Erythroblast (primary cell): ENCODE data around the gene ADGRG3.

ENCODE experiments used
- DNase-seq, 2 experiments: peaks; one replicate each; lab custom pipeline; 2025; lab: John Stamatoyannopoulos, UW
- GATA1 ChIP-seq: IDR thresholded peaks from 2 replicates; pipeline ENCODE4 v1.6.1; 2011; ENCODE audit warnings: low read depth, mild to moderate bottlenecking, control low read depth, low read length, moderate library complexity
- POLR2A ChIP-seq: IDR thresholded peaks from 2 replicates; pipeline ENCODE4 v1.6.1; 2011; ENCODE audit warnings: mild to moderate bottlenecking, low read length

The ADGRG3 gene

GRCh38 chr16:57646388-57647039, 21.6 kb upstream of the ADGRG3 start:
- DNase-seq = no peak
- TF ChIP-seq POLR2A (no peak), GATA1 (no peak)

GRCh38 chr16:57647136-57647875, 20.8 kb upstream of the ADGRG3 start:
- DNase-seq = no peak
- no peak for TF ChIP-seq POLR2A
- TF ChIP-seq GATA1 = no peak

- TF ChIP-seq POLR2A = no peak
- TF ChIP-seq GATA1 = no peak
Observed at GRCh38 chr16:57648125-57648524, 20.0 kb upstream of the ADGRG3 start.

GRCh38 chr16:57648581-57649442, 19.3 kb upstream of the ADGRG3 start:
- peak; percentile 81 to 89 for DNase-seq
- TF ChIP-seq GATA1 (no peak), POLR2A (no peak)

More at GRCh38 chr16:57648125-57648524, 20.0 kb upstream of the ADGRG3 start:
- DNase-seq = no peak

GRCh38 chr16:57649443-57649751, 18.7 kb upstream of the ADGRG3 start:
- no peak for TF ChIP-seq GATA1
- TF ChIP-seq POLR2A = no peak

GRCh38 chr16:57649846-57650245, 18.3 kb upstream of the ADGRG3 start:
- TF ChIP-seq GATA1 (no peak), POLR2A (no peak)
- no peak for DNase-seq

More at GRCh38 chr16:57649443-57649751, 18.7 kb upstream of the ADGRG3 start:
- no peak for DNase-seq

- DNase-seq = no peak
- no peak for TF ChIP-seq GATA1
- no peak for TF ChIP-seq POLR2A
Observed at GRCh38 chr16:57651344-57652333, 16.5 kb upstream of the ADGRG3 start.

GRCh38 chr16:57652695-57653471, 15.2 kb upstream of the ADGRG3 start:
- no peak for DNase-seq
- TF ChIP-seq GATA1 = no peak
- no peak for TF ChIP-seq POLR2A

- TF ChIP-seq POLR2A (no peak), GATA1 (no peak)
- no peak for DNase-seq
Observed at GRCh38 chr16:57653936-57654335, 14.2 kb upstream of the ADGRG3 start.

- no peak for DNase-seq
- no peak for TF ChIP-seq POLR2A
- TF ChIP-seq GATA1 = no peak
Observed at GRCh38 chr16:57656342-57656955, 11.7 kb upstream of the ADGRG3 start.

- DNase-seq = no peak
- TF ChIP-seq POLR2A (no peak), GATA1 (no peak)
Observed at GRCh38 chr16:57657228-57657627, 10.9 kb upstream of the ADGRG3 start.

GRCh38 chr16:57658130-57658877, 9.8 kb upstream of the ADGRG3 start:
- TF ChIP-seq GATA1 = no peak
- no peak for TF ChIP-seq POLR2A
- no peak for DNase-seq
